ENCODE measurements around the gene PHF11.
A peak's percentile ranks its signal among the peaks of the same experiment; 100 is the strongest.
"Not testable (repeated sequence)": the region's sequence is repeated elsewhere in the genome, so short reads cannot be mapped to it uniquely, and the experiment has no call there.

PHF11 gene

GRCh38 chr13:49464085-49464484 lies 31.7 kb upstream of the PHF11 start:
- peaks cover 6% of the 10 kb centered on the region for H3K9me3 ChIP-seq (ENCODE audit: control insufficient read depth, low read depth, low read length)

GRCh38 chr13:49464621-49465325 lies 31.0 kb upstream of the PHF11 start:
- H3K9me3 ChIP-seq (ENCODE audit: control insufficient read depth, low read depth, low read length): peaks cover 6% of the 10 kb centered on the region
- H3K27me3 ChIP-seq (ENCODE audit: control insufficient read depth, insufficient read depth, low read length): no peaks in the 10 kb centered on the region
- peaks cover 2% of the 10 kb centered on the region for H3K36me3 ChIP-seq (ENCODE audit: control insufficient read depth, low read depth, low read length)
- H3K4me1 ChIP-seq (ENCODE audit: control insufficient read depth, low read depth, low read length): no peaks in the 10 kb centered on the region
- H3K27ac ChIP-seq (ENCODE audit: low read length): no peak overlapping the region
- no peak overlapping the region for H3K4me3 ChIP-seq (ENCODE audit: low read length)
- no peak overlapping the region for H3K9ac ChIP-seq (ENCODE audit: low read length)

More at GRCh38 chr13:49464085-49464484, 31.7 kb upstream of the PHF11 start:
- Histone ChIP-seq H3K4me1 (ENCODE audit: control insufficient read depth, low read depth, low read length) (no peaks in the 10 kb centered on the region), H3K36me3 (ENCODE audit: control insufficient read depth, low read depth, low read length) (peaks cover 2% of the 10 kb centered on the region), H3K4me3 (ENCODE audit: low read length) (no peak overlapping the region), H3K27me3 (ENCODE audit: control insufficient read depth, insufficient read depth, low read length) (no peaks in the 10 kb centered on the region), H3K27ac (ENCODE audit: low read length) (no peak overlapping the region), H3K9ac (ENCODE audit: low read length) (no peak overlapping the region)

- Histone ChIP-seq H3K36me3 (ENCODE audit: control insufficient read depth, low read depth, low read length) (peaks cover 2% of the 10 kb centered on the region), H3K9ac (ENCODE audit: low read length) (no peak overlapping the region), H3K27ac (ENCODE audit: low read length) (no peak overlapping the region), H3K9me3 (ENCODE audit: control insufficient read depth, low read depth, low read length) (peaks cover 6% of the 10 kb centered on the region), H3K4me3 (ENCODE audit: low read length) (no peak overlapping the region), H3K27me3 (ENCODE audit: control insufficient read depth, insufficient read depth, low read length) (no peaks in the 10 kb centered on the region), H3K4me1 (ENCODE audit: control insufficient read depth, low read depth, low read length) (no peaks in the 10 kb centered on the region)
Measured at GRCh38 chr13:49466292-49466838, 29.4 kb upstream of the PHF11 start.

- no peak overlapping the region for H3K4me3 ChIP-seq (ENCODE audit: low read length)
- peaks cover 2% of the 10 kb centered on the region for H3K36me3 ChIP-seq (ENCODE audit: control insufficient read depth, low read depth, low read length)
- no peaks in the 10 kb centered on the region for H3K9me3 ChIP-seq (ENCODE audit: control insufficient read depth, low read depth, low read length)
Measured at GRCh38 chr13:49472186-49472585, 23.6 kb upstream of the PHF11 start.

GRCh38 chr13:49476529-49476928 lies 19.2 kb upstream of the PHF11 start:
- Histone ChIP-seq H3K4me3 (ENCODE audit: low read length) (no peak overlapping the region), H3K27me3 (ENCODE audit: control insufficient read depth, insufficient read depth, low read length) (no peaks in the 10 kb centered on the region), H3K9ac (ENCODE audit: low read length) (no peak overlapping the region), H3K9me3 (ENCODE audit: control insufficient read depth, low read depth, low read length) (no peaks in the 10 kb centered on the region), H3K27ac (ENCODE audit: low read length) (no peak overlapping the region), H3K36me3 (ENCODE audit: control insufficient read depth, low read depth, low read length) (peaks cover 10% of the 10 kb centered on the region), H3K4me1 (ENCODE audit: control insufficient read depth, low read depth, low read length) (no peaks in the 10 kb centered on the region)

More at GRCh38 chr13:49472186-49472585, 23.6 kb upstream of the PHF11 start:
- no peak overlapping the region for H3K9ac ChIP-seq (ENCODE audit: low read length)
- no peak overlapping the region for H3K27ac ChIP-seq (ENCODE audit: low read length)
- no peaks in the 10 kb centered on the region for H3K4me1 ChIP-seq (ENCODE audit: control insufficient read depth, low read depth, low read length)
- no peaks in the 10 kb centered on the region for H3K27me3 ChIP-seq (ENCODE audit: control insufficient read depth, insufficient read depth, low read length)

- no peaks in the 10 kb centered on the region for H3K4me1 ChIP-seq (ENCODE audit: control insufficient read depth, low read depth, low read length)
- no peaks in the 10 kb centered on the region for H3K9me3 ChIP-seq (ENCODE audit: control insufficient read depth, low read depth, low read length)
- no peak overlapping the region for H3K27ac ChIP-seq (ENCODE audit: low read length)
- peaks cover 10% of the 10 kb centered on the region for H3K36me3 ChIP-seq (ENCODE audit: control insufficient read depth, low read depth, low read length)
- H3K27me3 ChIP-seq (ENCODE audit: control insufficient read depth, insufficient read depth, low read length): no peaks in the 10 kb centered on the region
- H3K4me3 ChIP-seq (ENCODE audit: low read length): no peak overlapping the region
- H3K9ac ChIP-seq (ENCODE audit: low read length): no peak overlapping the region
Measured at GRCh38 chr13:49481788-49482187, 14.0 kb upstream of the PHF11 start.

- Histone ChIP-seq H3K9ac (ENCODE audit: low read length) (no peak overlapping the region), H3K27me3 (ENCODE audit: control insufficient read depth, insufficient read depth, low read length) (no peaks in the 10 kb centered on the region), H3K4me3 (ENCODE audit: low read length) (no peak overlapping the region), H3K27ac (ENCODE audit: low read length) (no peak overlapping the region), H3K4me1 (ENCODE audit: control insufficient read depth, low read depth, low read length) (no peaks in the 10 kb centered on the region), H3K36me3 (ENCODE audit: control insufficient read depth, low read depth, low read length) (no peaks in the 10 kb centered on the region), H3K9me3 (ENCODE audit: control insufficient read depth, low read depth, low read length) (no peaks in the 10 kb centered on the region)
Measured at GRCh38 chr13:49488563-49488962, 7.2 kb upstream of the PHF11 start.

- H3K27me3 ChIP-seq (ENCODE audit: control insufficient read depth, insufficient read depth, low read length): no peaks in the 10 kb centered on the region
- peak overlapping the region; percentile 74 for H3K4me3 ChIP-seq (ENCODE audit: low read length)
- H3K27ac ChIP-seq (ENCODE audit: low read length): no peak overlapping the region
- no peaks in the 10 kb centered on the region for H3K9me3 ChIP-seq (ENCODE audit: control insufficient read depth, low read depth, low read length)
- no peaks in the 10 kb centered on the region for H3K36me3 ChIP-seq (ENCODE audit: control insufficient read depth, low read depth, low read length)
- peak overlapping the region; percentile 69 for H3K9ac ChIP-seq (ENCODE audit: low read length)
- no peaks in the 10 kb centered on the region for H3K4me1 ChIP-seq (ENCODE audit: control insufficient read depth, low read depth, low read length)
Measured at GRCh38 chr13:49494645-49495044, 1.1 kb upstream of the PHF11 start.

- H3K9me3 ChIP-seq (ENCODE audit: control insufficient read depth, low read depth, low read length); H3K27me3 ChIP-seq (ENCODE audit: control insufficient read depth, insufficient read depth, low read length); H3K4me3 ChIP-seq (ENCODE audit: low read length); H3K36me3 ChIP-seq (ENCODE audit: control insufficient read depth, low read depth, low read length); H3K4me1 ChIP-seq (ENCODE audit: control insufficient read depth, low read depth, low read length); H3K27ac ChIP-seq (ENCODE audit: low read length); H3K9ac ChIP-seq (ENCODE audit: low read length): not testable (repeated sequence)
Measured at GRCh38 chr13:49496837-49497236, 1.1 kb downstream of the PHF11 start.

- no peak overlapping the region for H3K9ac ChIP-seq (ENCODE audit: low read length)
- H3K4me1 ChIP-seq (ENCODE audit: control insufficient read depth, low read depth, low read length): no peaks in the 10 kb centered on the region
- H3K27ac ChIP-seq (ENCODE audit: low read length): no peak overlapping the region
- H3K36me3 ChIP-seq (ENCODE audit: control insufficient read depth, low read depth, low read length): no peaks in the 10 kb centered on the region
- no peaks in the 10 kb centered on the region for H3K27me3 ChIP-seq (ENCODE audit: control insufficient read depth, insufficient read depth, low read length)
- no peak overlapping the region for H3K4me3 ChIP-seq (ENCODE audit: low read length)
- no peaks in the 10 kb centered on the region for H3K9me3 ChIP-seq (ENCODE audit: control insufficient read depth, low read depth, low read length)
Measured at GRCh38 chr13:49497272-49497671, 1.5 kb downstream of the PHF11 start.

GRCh38 chr13:49498206-49498605 lies 2.5 kb downstream of the PHF11 start:
- H3K27me3 ChIP-seq (ENCODE audit: control insufficient read depth, insufficient read depth, low read length): no peaks in the 10 kb centered on the region
- H3K4me3 ChIP-seq (ENCODE audit: low read length): no peak overlapping the region
- H3K27ac ChIP-seq (ENCODE audit: low read length): no peak overlapping the region
- H3K9me3 ChIP-seq (ENCODE audit: control insufficient read depth, low read depth, low read length): no peaks in the 10 kb centered on the region
- H3K36me3 ChIP-seq (ENCODE audit: control insufficient read depth, low read depth, low read length): no peaks in the 10 kb centered on the region
- no peak overlapping the region for H3K9ac ChIP-seq (ENCODE audit: low read length)
- no peaks in the 10 kb centered on the region for H3K4me1 ChIP-seq (ENCODE audit: control insufficient read depth, low read depth, low read length)

Measured in iPS-18a (cell line).